NCI-H146 treated with DMSO at 0.1 percent for 48 hours (cell line): ENCODE measurements around the gene SSB.
"Not testable (repeated sequence)": the region's sequence is repeated elsewhere in the genome, so short reads cannot be mapped to it uniquely, and the experiment has no call there.

Source experiments
- DNase-seq: peaks from one replicate; lab custom pipeline; 2025; ENCODE audit not compliant: unreplicated experiment; lab: John Stamatoyannopoulos, UW

The SSB gene

GRCh38 chr2:169828141-169828811, 29.6 kb downstream of the SSB start:
- DNase-seq: peak; percentile 7

DNA sequence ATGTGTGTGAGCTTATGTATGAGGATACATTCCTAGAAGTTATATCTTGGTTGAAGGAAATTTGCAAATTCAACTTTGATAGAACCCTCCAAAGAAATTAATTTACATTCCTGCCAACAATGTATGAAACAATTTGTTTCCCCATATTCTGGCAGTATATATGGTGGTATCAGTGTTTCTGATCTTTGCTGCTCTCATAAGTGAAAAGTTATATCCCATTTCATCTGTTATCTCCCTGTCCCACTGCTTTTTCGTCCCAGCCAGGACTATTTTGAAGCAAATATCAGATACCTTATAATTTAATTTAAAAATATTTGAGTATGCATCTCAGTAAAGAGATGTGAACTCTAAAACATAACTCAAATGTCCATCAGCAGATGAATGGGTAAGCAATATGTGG, 35.7 kb downstream of the SSB start:
- no peak for DNase-seq

GRCh38 chr2:169838743-169839489, 40.2 kb downstream of the SSB start:
- no peak for DNase-seq

DNA sequence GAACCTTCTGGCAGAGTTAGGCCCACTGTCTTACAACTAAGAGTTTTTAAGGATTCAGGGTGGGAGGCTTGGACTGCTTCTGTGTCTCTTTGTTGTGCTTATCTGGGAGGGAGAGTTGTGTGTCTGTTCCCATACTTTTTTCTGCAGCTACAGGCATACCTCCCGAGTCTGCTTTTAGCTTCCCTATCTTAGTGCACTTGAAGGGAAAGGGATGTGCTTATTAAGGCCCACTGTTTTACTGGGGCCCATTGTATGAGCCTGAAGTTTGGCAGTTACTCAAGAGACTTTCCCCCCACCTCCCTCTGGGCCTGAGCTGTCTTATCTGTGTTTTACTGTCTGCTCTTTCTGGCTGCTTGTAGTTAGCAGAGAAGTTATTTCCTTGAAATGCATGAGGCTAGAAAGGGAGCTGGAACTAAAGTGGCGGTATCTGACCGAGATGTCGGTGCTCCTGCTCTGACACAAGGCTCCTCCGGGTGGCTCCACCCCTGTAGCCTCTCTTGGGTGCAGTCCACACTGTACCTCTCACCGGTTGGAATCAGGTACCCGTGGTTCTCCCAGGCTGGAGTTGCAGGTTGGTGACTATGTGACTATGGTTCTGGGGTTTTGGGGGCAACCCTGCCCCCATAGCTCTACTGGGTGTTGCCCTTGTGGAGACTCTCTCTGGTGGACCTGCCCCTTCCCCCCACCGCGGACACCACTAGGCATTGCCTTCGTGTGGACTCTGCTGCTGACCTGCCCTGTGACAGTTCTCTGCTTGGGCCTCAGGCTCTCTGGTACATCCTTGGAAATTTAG, 41.5 kb downstream of the SSB start:
- DNase-seq: no peak

- no peak for DNase-seq
Observed at GRCh38 chr2:169840747-169841142, 42.1 kb downstream of the SSB start.

GRCh38 chr2:169841625-169842024, 43.0 kb downstream of the SSB start:
- DNase-seq: not testable (repeated sequence)

- no peak for DNase-seq
Observed at GRCh38 chr2:169845016-169845415, 46.3 kb downstream of the SSB start.

GRCh38 chr2:169848959-169849693, 50.5 kb downstream of the SSB start:
- DNase-seq: not testable (repeated sequence)

- no peak for DNase-seq
Observed at GRCh38 chr2:169849710-169850109, 51.0 kb downstream of the SSB start.

GRCh38 chr2:169853041-169853668, 54.5 kb downstream of the SSB start:
- no peak for DNase-seq

GRCh38 chr2:169855281-169856258, 56.9 kb downstream of the SSB start:
- DNase-seq: not testable (repeated sequence)

DNA sequence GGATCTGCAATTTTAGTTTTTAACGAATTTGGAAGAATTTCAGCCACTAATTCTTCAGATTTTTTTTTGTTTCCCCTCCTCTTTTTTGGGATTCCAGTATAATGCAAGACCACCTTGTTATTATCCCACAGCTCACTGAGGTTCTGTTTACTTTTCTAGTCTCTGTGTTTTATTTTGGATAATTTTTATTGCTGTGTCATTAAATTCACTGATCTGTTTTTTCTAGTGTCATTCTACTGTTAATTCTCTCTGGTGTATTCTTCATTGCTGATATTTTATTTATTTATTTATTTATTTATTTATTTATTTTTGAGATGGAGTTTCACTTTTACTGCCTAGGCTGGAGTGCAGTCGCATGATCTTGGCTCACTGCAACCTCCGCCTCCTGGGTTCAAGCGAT, 60.8 kb downstream of the SSB start:
- DNase-seq: no peak

GRCh38 chr2:169860149-169860548, 61.5 kb downstream of the SSB start:
- no peak for DNase-seq
